NCI-H524 (cell line): ENCODE results near the gene TMED9.
"Not testable (repeated sequence)": the region's sequence is repeated elsewhere in the genome, so short reads cannot be mapped to it uniquely, and the experiment has no call there.

Experiments used
- DNase-seq, 2 experiments: peaks; one replicate each; lab custom pipeline; 2025; lab: John Stamatoyannopoulos, UW

The TMED9 gene

GRCh38 chr5:177592010-177592834 is at the start of gene TMED9:
Gene TMED9, plus strand, starts transcription at chr5:177592203. Its CDS starts 12 bp downstream, at chr5:177592215.
- peak; percentile 56 to 72 for DNase-seq

GRCh38 chr5:177542816-177543465 is 49.1 kb upstream of the TMED9 start:
- peak; percentile 49 to 74 for DNase-seq

- no peak for DNase-seq
Measured at GRCh38 chr5:177545487-177546257, 46.3 kb upstream of the TMED9 start.

GRCh38 chr5:177546258-177546741 is 45.7 kb upstream of the TMED9 start:
- DNase-seq, result peak in 1 of 2 experiments; percentile 37

GRCh38 chr5:177547736-177548135 is 44.3 kb upstream of the TMED9 start:
- DNase-seq, result no peak

- no peak for DNase-seq
Measured at GRCh38 chr5:177548495-177548894, 43.5 kb upstream of the TMED9 start.

GRCh38 chr5:177550122-177550521 is 41.9 kb upstream of the TMED9 start:
- DNase-seq, result no peak

- DNase-seq, result no peak
Measured at GRCh38 chr5:177552839-177553455, 39.1 kb upstream of the TMED9 start.

- peak in 1 of 2 experiments; percentile 6 for DNase-seq
Measured at GRCh38 chr5:177553671-177554429, 38.2 kb upstream of the TMED9 start.

- DNase-seq, result peak; percentile 87 to 88
Measured at GRCh38 chr5:177554474-177555111, 37.4 kb upstream of the TMED9 start, which contains the start of gene FAM193B. Gene FAM193B, minus strand, starts transcription at chr5:177554563. Its CDS starts 105 bp downstream, at chr5:177554458.

GRCh38 chr5:177555228-177555627 is 36.8 kb upstream of the TMED9 start:
- DNase-seq, result no peak

GRCh38 chr5:177555665-177556064 is 36.3 kb upstream of the TMED9 start:
- DNase-seq, result no peak

- no peak for DNase-seq
Measured at GRCh38 chr5:177557041-177557647, 34.9 kb upstream of the TMED9 start.

GRCh38 chr5:177557796-177558195 is 34.2 kb upstream of the TMED9 start:
- DNase-seq, result no peak

- not testable (repeated sequence) for DNase-seq
Measured at GRCh38 chr5:177559446-177559941, 32.5 kb upstream of the TMED9 start.

- DNase-seq, result no peak
Measured at GRCh38 chr5:177565046-177565445, 27.0 kb upstream of the TMED9 start.

GRCh38 chr5:177568326-177568725 is 23.7 kb upstream of the TMED9 start:
- no peak for DNase-seq

- DNase-seq, result no peak
Measured at GRCh38 chr5:177569894-177570293, 22.1 kb upstream of the TMED9 start.

- no peak for DNase-seq
Measured at GRCh38 chr5:177575488-177575887, 16.5 kb upstream of the TMED9 start.

GRCh38 chr5:177576169-177576568 is 15.8 kb upstream of the TMED9 start:
- peak in 1 of 2 experiments; percentile 43 for DNase-seq
